GM23248 (cell line): Measurements from ENCODE around the gene GLT1D1. TPM values are rescaled to one million over a fixed set of nuclear protein-coding genes. Genes with fewer than 3 reads are reported as not detected.
"Not testable (repeated sequence)": the region's sequence is repeated elsewhere in the genome, so short reads cannot be mapped to it uniquely, and the experiment has no call there.

Experiments used
- DNase-seq: peaks from one replicate; pipeline ENCODE4 v3.0.0-alpha.2; 2015
- H2AFZ ChIP-seq: fragments of 200-600 bp; sonication (generic); 2 replicates; pipeline ENCODE4 v1.6.1; 2016; ENCODE audit warnings: antibody characterized with exemption
- H3F3A ChIP-seq: fragments of 200-600 bp; sonication (generic); 2 replicates; pipeline ENCODE4 v1.6.1; 2016; ENCODE audit warnings: mild to moderate bottlenecking, antibody characterized with exemption, mixed run types; ENCODE audit not compliant: insufficient read depth
- H3K27ac ChIP-seq: fragments of 200-600 bp; sonication (generic); 2 replicates; pipeline ENCODE4 v1.5.1; 2016; ENCODE audit warnings: mild to moderate bottlenecking
- H3K27me3 ChIP-seq: fragments of 200-600 bp; sonication (generic); replicated peaks from 2 replicates; pipeline ENCODE4 v1.6.1; 2016; ENCODE audit warnings: mild to moderate bottlenecking; ENCODE audit not compliant: insufficient read depth
- H3K36me3 ChIP-seq: fragments of 200-600 bp; sonication (generic); 2 replicates; pipeline ENCODE4 v1.6.1; 2016; ENCODE audit warnings: low read depth, mild to moderate bottlenecking
- H3K4me1 ChIP-seq: fragments of 200-600 bp; sonication (generic); 2 replicates; pipeline ENCODE4 v1.6.1; 2016; ENCODE audit warnings: mild to moderate bottlenecking; ENCODE audit not compliant: insufficient read depth
- H3K4me2 ChIP-seq: fragments of 200-600 bp; sonication (generic); one replicate; pipeline ENCODE4 v1.6.1; 2016; ENCODE audit warnings: mild to moderate bottlenecking; ENCODE audit not compliant: unreplicated experiment
- H3K4me3 ChIP-seq: fragments of 200-600 bp; sonication (generic); 2 replicates; pipeline ENCODE4 v1.5.1; 2016; ENCODE audit warnings: mild to moderate bottlenecking
- H3K79me2 ChIP-seq: fragments of 200-600 bp; sonication (generic); 2 replicates; pipeline ENCODE4 v1.6.1; 2016; ENCODE audit warnings: mild to moderate bottlenecking; ENCODE audit not compliant: insufficient read depth
- H3K9ac ChIP-seq: fragments of 200-600 bp; sonication (generic); 2 replicates; pipeline ENCODE4 v1.6.1; 2016; ENCODE audit warnings: mild to moderate bottlenecking
- H3K9me2 ChIP-seq: fragments of 200-600 bp; sonication (generic); 2 replicates; pipeline ENCODE4 v1.6.1; 2016; ENCODE audit warnings: mixed run types, mild to moderate bottlenecking, moderate library complexity; ENCODE audit not compliant: insufficient read depth
- H3K9me3 ChIP-seq: fragments of 200-600 bp; sonication (generic); one replicate; pipeline ENCODE4 v1.6.1; 2017; ENCODE audit warnings: low read depth
- H4K20me1 ChIP-seq: fragments of 200-600 bp; sonication (generic); 2 replicates; pipeline ENCODE4 v1.6.0; 2016; ENCODE audit not compliant: insufficient read depth
- EZH2 ChIP-seq: fragments of 200-600 bp; sonication (generic); IDR thresholded peaks from 2 replicates; pipeline ENCODE4 v1.6.1; 2018; ENCODE audit warnings: antibody characterized with exemption, mild to moderate bottlenecking; ENCODE audit not compliant: insufficient read depth, poor library complexity, severe bottlenecking
- EZH2phosphoT487 ChIP-seq: fragments of 200-600 bp; sonication (generic); IDR thresholded peaks from 2 replicates; pipeline ENCODE4 v1.6.1; 2018; ENCODE audit warnings: antibody characterized with exemption, moderate library complexity, mild to moderate bottlenecking, low read depth; ENCODE audit not compliant: insufficient read depth
- WGBS, 2 experiments: methylation state at CpG; one replicate each; pipeline ENCODE4 v1.1.6; 2015 to 2017; ENCODE audit warnings: low lambda C conversion rate in 2 of 2, low coverage in 1 of 2; ENCODE audit errors: missing lambda C conversion rate in 2 of 2; 5-methylcytosine and 5-hydroxymethylcytosine counted together
- in situ Hi-C: fragments of 300-500 bp; cut with MboI; formaldehyde crosslinking; loops from 2 replicates; pipeline ENCODE4 v1.15.0; 2020
- polyA plus RNA-seq: library from polyadenylated mRNA; unstranded; fragments of >200 nt; fragmentation: Nextera tagmentation; extraction: Ambion mirVana; gene quantifications from 2 replicates; pipeline ENCODE4 v1.2.1, GENCODE V29; 2016
- total RNA-seq: library from RNA; depleted of rRNA; stranded (reverse); fragments of >200 nt; shearing (Covaris generic); gene quantifications from 2 replicates; pipeline ENCODE4 v1.2.3, GENCODE V29; 2014

The GLT1D1 gene
- total and polyA plus RNA-seq, 2 experiments from 2014 or later, result not detected

GRCh38 chr12:128848371-128848770 is 4.9 kb upstream of the GLT1D1 start:
- Histone ChIP-seq H2AFZ (no peak overlapping the region), H3K4me3 (no peak overlapping the region), H3K27ac (no peak overlapping the region), H3K36me3 (no peaks in the 10 kb centered on the region), H3K4me1 (no peaks in the 10 kb centered on the region), H3K4me2 (no peak overlapping the region), H3K9me2 (no peaks in the 10 kb centered on the region), H3K27me3 (no peaks in the 10 kb centered on the region), H3K79me2 (no peaks in the 10 kb centered on the region), H3F3A (no peaks in the 10 kb centered on the region), H3K9me3 (no peaks in the 10 kb centered on the region), H4K20me1 (no peaks in the 10 kb centered on the region), H3K9ac (no peak overlapping the region)
- in situ Hi-C loops, result no loop called here
- 71 to 72% methylated on average over 14 of the region's 14 CpGs for WGBS, 2 experiments
- TF ChIP-seq EZH2phosphoT487 (no peak), EZH2 (no peak)
- DNase-seq, result no peak

- in situ Hi-C loops, H2AFZ ChIP-seq, H3K4me1 ChIP-seq, H3K4me2 ChIP-seq, H4K20me1 ChIP-seq, H3K9me3 ChIP-seq, H3K36me3 ChIP-seq, DNase-seq, H3K27ac ChIP-seq, H3K79me2 ChIP-seq, H3K4me3 ChIP-seq, H3K9me2 ChIP-seq, H3K27me3 ChIP-seq, H3K9ac ChIP-seq, H3F3A ChIP-seq: not testable (repeated sequence)
- WGBS, 2 experiments, result 24 to 30% methylated on average over 6 of the region's 6 CpGs
Observed at GRCh38 chr12:128849806-128850205, 3.5 kb upstream of the GLT1D1 start.

GRCh38 chr12:128850400-128850799 is 2.9 kb upstream of the GLT1D1 start:
- no peak for DNase-seq
- H3K9ac ChIP-seq, result no peak overlapping the region
- H2AFZ ChIP-seq, result no peak overlapping the region
- in situ Hi-C loops, result no loop called here
- no peak overlapping the region for H3K4me2 ChIP-seq
- no peaks in the 10 kb centered on the region for H4K20me1 ChIP-seq
- H3K79me2 ChIP-seq, result no peaks in the 10 kb centered on the region
- no peak for TF ChIP-seq EZH2phosphoT487
- TF ChIP-seq EZH2, result no peak
- H3K27me3 ChIP-seq, result no peaks in the 10 kb centered on the region
- no peaks in the 10 kb centered on the region for H3F3A ChIP-seq
- no peak overlapping the region for H3K4me3 ChIP-seq
- WGBS, 2 experiments, result 14 to 19% methylated on average over 3 of the region's 3 CpGs
- H3K9me3 ChIP-seq, result no peaks in the 10 kb centered on the region
- no peaks in the 10 kb centered on the region for H3K4me1 ChIP-seq
- no peak overlapping the region for H3K27ac ChIP-seq
- no peaks in the 10 kb centered on the region for H3K36me3 ChIP-seq
- H3K9me2 ChIP-seq, result no peaks in the 10 kb centered on the region

GRCh38 chr12:128851429-128851828 is 1.8 kb upstream of the GLT1D1 start:
- H3F3A ChIP-seq, H3K9me2 ChIP-seq, H3K9ac ChIP-seq, H3K4me3 ChIP-seq, H4K20me1 ChIP-seq, H2AFZ ChIP-seq, DNase-seq, in situ Hi-C loops, H3K4me1 ChIP-seq, H3K27me3 ChIP-seq, H3K4me2 ChIP-seq, H3K27ac ChIP-seq, H3K36me3 ChIP-seq, H3K79me2 ChIP-seq, H3K9me3 ChIP-seq: not testable (repeated sequence)
- WGBS, 2 experiments, result 51 to 63% methylated on average over 7 of the region's 7 CpGs

GRCh38 chr12:128852026-128852698 is 1.1 kb upstream of the GLT1D1 start:
- no peak overlapping the region for H3K4me3 ChIP-seq
- 61 to 67% methylated on average over 8 of the region's 8 CpGs for WGBS, 2 experiments
- no peak overlapping the region for H3K4me2 ChIP-seq
- no peaks in the 10 kb centered on the region for H3K27me3 ChIP-seq
- H3K9ac ChIP-seq, result no peak overlapping the region
- no peaks in the 10 kb centered on the region for H4K20me1 ChIP-seq
- no peak overlapping the region for H2AFZ ChIP-seq
- in situ Hi-C loops, result no loop called here
- H3F3A ChIP-seq, result no peaks in the 10 kb centered on the region
- no peak for TF ChIP-seq EZH2
- TF ChIP-seq EZH2phosphoT487, result no peak
- no peak for DNase-seq
- H3K36me3 ChIP-seq, result no peaks in the 10 kb centered on the region
- H3K79me2 ChIP-seq, result no peaks in the 10 kb centered on the region
- H3K9me2 ChIP-seq, result no peaks in the 10 kb centered on the region
- H3K9me3 ChIP-seq, result no peaks in the 10 kb centered on the region
- H3K27ac ChIP-seq, result no peak overlapping the region
- no peaks in the 10 kb centered on the region for H3K4me1 ChIP-seq
